Measurements from ENCODE around the gene ARHGAP32.

Gene ARHGAP32

DNA sequence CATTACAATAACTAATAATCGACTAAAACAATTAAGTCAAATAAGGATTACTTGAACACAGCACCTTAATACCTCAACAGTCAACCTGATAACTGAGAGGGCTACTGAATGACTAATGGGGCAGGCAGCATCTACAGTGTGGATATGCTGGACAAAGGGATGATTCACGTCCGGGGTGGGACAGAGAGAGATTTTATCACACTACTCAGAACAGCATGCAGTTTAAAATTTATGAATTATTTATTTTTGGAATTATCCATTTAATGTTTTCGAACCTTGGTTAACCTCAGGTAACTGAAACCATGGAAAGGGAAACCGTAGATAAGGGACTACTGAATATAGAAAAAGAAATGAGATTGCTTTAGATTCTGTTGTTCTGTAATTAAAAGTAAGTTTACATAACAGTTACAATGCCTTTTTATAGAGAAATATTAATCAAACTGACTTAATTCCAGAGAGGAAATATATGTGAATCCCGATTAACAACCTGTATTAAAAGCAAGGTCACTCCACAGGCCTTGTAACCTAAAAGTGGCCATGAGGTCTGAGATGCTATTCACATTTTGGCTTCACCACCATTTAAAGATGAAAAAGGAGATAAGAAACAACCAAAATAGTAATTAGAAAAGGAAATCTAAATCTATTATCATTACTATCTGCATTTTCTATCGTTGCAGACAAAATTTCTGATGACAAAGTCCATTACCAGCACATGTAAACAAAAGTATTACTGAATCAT lies 130.5 kb downstream of the ARHGAP32 start:
- no peak overlapping the region for H3K9ac ChIP-seq (ENCODE audit: low read length)
- H3K27ac ChIP-seq (ENCODE audit: low read length): no peak overlapping the region
- no peaks in the 10 kb centered on the region for H4K20me1 ChIP-seq (ENCODE audit: insufficient read depth, low read length)
- no peaks in the 10 kb centered on the region for H3K79me2 ChIP-seq (ENCODE audit: low read length)
- no peak for TF ChIP-seq EZH2phosphoT487 (IDR thresholded peaks at IDR 0.05; ENCODE audit: low read depth)
- TF ChIP-seq, protein P1, sequence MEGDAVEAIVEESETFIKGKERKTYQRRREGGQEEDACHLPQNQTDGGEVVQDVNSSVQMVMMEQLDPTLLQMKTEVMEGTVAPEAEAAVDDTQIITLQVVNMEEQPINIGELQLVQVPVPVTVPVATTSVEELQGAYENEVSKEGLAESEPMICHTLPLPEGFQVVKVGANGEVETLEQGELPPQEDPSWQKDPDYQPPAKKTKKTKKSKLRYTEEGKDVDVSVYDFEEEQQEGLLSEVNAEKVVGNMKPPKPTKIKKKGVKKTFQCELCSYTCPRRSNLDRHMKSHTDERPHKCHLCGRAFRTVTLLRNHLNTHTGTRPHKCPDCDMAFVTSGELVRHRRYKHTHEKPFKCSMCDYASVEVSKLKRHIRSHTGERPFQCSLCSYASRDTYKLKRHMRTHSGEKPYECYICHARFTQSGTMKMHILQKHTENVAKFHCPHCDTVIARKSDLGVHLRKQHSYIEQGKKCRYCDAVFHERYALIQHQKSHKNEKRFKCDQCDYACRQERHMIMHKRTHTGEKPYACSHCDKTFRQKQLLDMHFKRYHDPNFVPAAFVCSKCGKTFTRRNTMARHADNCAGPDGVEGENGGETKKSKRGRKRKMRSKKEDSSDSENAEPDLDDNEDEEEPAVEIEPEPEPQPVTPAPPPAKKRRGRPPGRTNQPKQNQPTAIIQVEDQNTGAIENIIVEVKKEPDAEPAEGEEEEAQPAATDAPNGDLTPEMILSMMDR (IDR thresholded peaks at IDR 0.05; ENCODE audit: low read depth, low read length): no peak
- no peaks in the 10 kb centered on the region for H3K9me3 ChIP-seq (ENCODE audit: insufficient read depth, low read length)
- H3K4me1 ChIP-seq (ENCODE audit: low read length): no peaks in the 10 kb centered on the region
- H3K27me3 ChIP-seq (ENCODE audit: low read depth, low read length): peaks cover 15% of the 10 kb centered on the region; the same call in 1 of the 2 replicates
- H3K4me3 ChIP-seq (ENCODE audit: low read length): no peak overlapping the region
- H2AFZ ChIP-seq (ENCODE audit: low read depth, low read length): no peak overlapping the region
- no peaks in the 10 kb centered on the region for H3K36me3 ChIP-seq (replicated peaks; ENCODE audit: low read depth, low read length)
- no peak overlapping the region for H3K4me2 ChIP-seq (ENCODE audit: low read length)

GRCh38 chr11:129056916-129057315 lies 135.2 kb downstream of the ARHGAP32 start:
- Histone ChIP-seq H3K9ac (ENCODE audit: low read length) (no peak overlapping the region), H3K9me3 (ENCODE audit: insufficient read depth, low read length) (no peaks in the 10 kb centered on the region), H3K79me2 (ENCODE audit: low read length) (no peaks in the 10 kb centered on the region), H3K27ac (ENCODE audit: low read length) (no peak overlapping the region), H3K36me3 (replicated peaks; ENCODE audit: low read depth, low read length) (no peaks in the 10 kb centered on the region), H2AFZ (ENCODE audit: low read depth, low read length) (no peak overlapping the region), H3K4me2 (ENCODE audit: low read length) (no peak overlapping the region), H3K4me3 (ENCODE audit: low read length) (no peak overlapping the region), H3K27me3 (ENCODE audit: low read depth, low read length) (peaks cover 9% of the 10 kb centered on the region; the same call in 1 of the 2 replicates), H4K20me1 (ENCODE audit: insufficient read depth, low read length) (no peaks in the 10 kb centered on the region), H3K4me1 (ENCODE audit: low read length) (no peaks in the 10 kb centered on the region)
- TF ChIP-seq, protein P1 (IDR thresholded peaks at IDR 0.05; ENCODE audit: low read depth, low read length): no peak
- TF ChIP-seq EZH2phosphoT487 (IDR thresholded peaks at IDR 0.05; ENCODE audit: low read depth): no peak

DNA sequence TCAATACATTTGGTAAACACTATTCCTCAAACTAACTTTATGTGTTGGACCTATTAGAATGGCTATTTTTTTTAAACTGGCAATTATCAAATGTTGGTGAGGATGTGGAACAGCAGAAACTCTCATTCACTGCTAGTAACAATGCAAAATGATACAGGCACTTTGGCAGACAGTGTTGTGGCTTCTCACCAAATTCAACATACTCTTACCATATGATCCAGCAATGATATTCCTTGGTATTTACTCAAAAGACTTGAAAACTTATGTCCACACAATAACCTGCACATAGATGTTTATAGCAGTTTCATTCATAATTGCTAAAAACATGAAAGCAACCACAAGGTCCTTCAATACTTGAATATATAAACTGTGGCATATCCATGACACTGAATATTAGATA lies 136.9 kb downstream of the ARHGAP32 start:
- Histone ChIP-seq H3K4me1 (ENCODE audit: low read length) (no peaks in the 10 kb centered on the region), H4K20me1 (ENCODE audit: insufficient read depth, low read length) (no peaks in the 10 kb centered on the region), H3K4me3 (ENCODE audit: low read length) (no peak overlapping the region), H3K36me3 (replicated peaks; ENCODE audit: low read depth, low read length) (no peaks in the 10 kb centered on the region), H2AFZ (ENCODE audit: low read depth, low read length) (no peak overlapping the region), H3K4me2 (ENCODE audit: low read length) (no peak overlapping the region), H3K27ac (ENCODE audit: low read length) (no peak overlapping the region), H3K79me2 (ENCODE audit: low read length) (no peaks in the 10 kb centered on the region), H3K27me3 (ENCODE audit: low read depth, low read length) (peaks cover 9% of the 10 kb centered on the region; the same call in 1 of the 2 replicates), H3K9me3 (ENCODE audit: insufficient read depth, low read length) (no peaks in the 10 kb centered on the region), H3K9ac (ENCODE audit: low read length) (no peak overlapping the region)
- TF ChIP-seq EZH2phosphoT487 (IDR thresholded peaks at IDR 0.05; ENCODE audit: low read depth): no peak
- TF ChIP-seq, protein P1 (IDR thresholded peaks at IDR 0.05; ENCODE audit: low read depth, low read length): no peak

- H3K4me2 ChIP-seq (ENCODE audit: low read length): no peak overlapping the region
- no peak overlapping the region for H2AFZ ChIP-seq (ENCODE audit: low read depth, low read length)
- no peaks in the 10 kb centered on the region for H3K9me3 ChIP-seq (ENCODE audit: insufficient read depth, low read length)
- TF ChIP-seq, protein P1 (IDR thresholded peaks at IDR 0.05; ENCODE audit: low read depth, low read length): no peak
- TF ChIP-seq EZH2phosphoT487 (IDR thresholded peaks at IDR 0.05; ENCODE audit: low read depth): no peak
- no peaks in the 10 kb centered on the region for H3K36me3 ChIP-seq (replicated peaks; ENCODE audit: low read depth, low read length)
- no peaks in the 10 kb centered on the region for H3K79me2 ChIP-seq (ENCODE audit: low read length)
- H4K20me1 ChIP-seq (ENCODE audit: insufficient read depth, low read length): no peaks in the 10 kb centered on the region
- no peak overlapping the region for H3K27ac ChIP-seq (ENCODE audit: low read length)
- peaks cover 11% of the 10 kb centered on the region for H3K27me3 ChIP-seq (ENCODE audit: low read depth, low read length)
- H3K4me1 ChIP-seq (ENCODE audit: low read length): no peaks in the 10 kb centered on the region
- no peak overlapping the region for H3K9ac ChIP-seq (ENCODE audit: low read length)
- no peak overlapping the region for H3K4me3 ChIP-seq (ENCODE audit: low read length)
Observed at GRCh38 chr11:129048911-129049310, 143.2 kb downstream of the ARHGAP32 start.
